GM12878 (cell line): Measurements from ENCODE around the gene NAT8. TPM values are rescaled to one million over a fixed set of nuclear protein-coding genes. Genes with fewer than 3 reads are reported as not detected.
"Not testable (repeated sequence)": the region's sequence is repeated elsewhere in the genome, so short reads cannot be mapped to it uniquely, and the experiment has no call there.

Source experiments
- ATAC-seq: fragments of 200-7000 bp; cut with Tn5 transposase; 3 replicates; pipeline ENCODE4 v1.9.1; 2020; ENCODE audit warnings: mild to moderate bottlenecking, moderate library complexity
- BruUV-seq: library from RNA; stranded (reverse); fragments of 400-500 nt; replicated peaks from 2 replicates; lab custom pipeline; 2021; lab: Mats Ljungman, UMichigan
- CTCF ChIA-PET: fragments of 300-600 bp; sonication (Branson Sonifier 250); formaldehyde crosslinking; extraction: SDS; loops from one replicate; lab custom pipeline; 2021; ENCODE audit warnings: inconsistent platforms; lab: Yijun Ruan, JAX
- POLR2A ChIA-PET: fragments of 350-600 bp; formaldehyde crosslinking; extraction: SDS; loops from one replicate; lab custom pipeline; 2021; ENCODE audit warnings: inconsistent platforms; lab: Charles Lee
- RAD21 ChIA-PET: fragments of 300-600 bp; sonication (Branson Sonifier 250); formaldehyde crosslinking; loops from one replicate; lab custom pipeline; 2023; ENCODE audit warnings: antibody characterized with exemption; ENCODE audit not compliant: unreplicated experiment; lab: Charles Lee
- SMC1A ChIA-PET: fragments of 300-600 bp; sonication (Branson Sonifier 250); formaldehyde crosslinking; loops from one replicate; lab custom pipeline; 2023; ENCODE audit not compliant: unreplicated experiment, uncharacterized antibody; lab: Charles Lee
- DNase-seq: peaks from one replicate; pipeline ENCODE4 v3.0.0-alpha.2; 2011; ENCODE audit warnings: low read depth, low spot score
- FAIRE-seq: peaks from 3 replicates; lab custom pipeline; 2011; peaks lifted over from hg19 to GRCh38; lab: Jason Lieb, UNC
- H2AFZ ChIP-seq: 2 replicates; pipeline ENCODE4 v1.6.0; 2011; ENCODE audit warnings: low read depth, low read length, control low read depth; ENCODE audit not compliant: control insufficient read depth
- H3K27ac ChIP-seq: 2 replicates; pipeline ENCODE4 v1.5.1; 2011; ENCODE audit warnings: control low read depth; ENCODE audit not compliant: control insufficient read depth, insufficient read depth
- H3K27me3 ChIP-seq, 2 experiments: replicated peaks in 1 of 2; 2 replicates each; pipeline versions ENCODE4 v1.6.0 to v1.6.1; 2011; ENCODE audit warnings: low read length in 1 of 2; ENCODE audit not compliant: control insufficient read depth in 2 of 2, insufficient read depth in 2 of 2
- H3K36me3 ChIP-seq, 2 experiments: 2 replicates each; pipeline ENCODE4 v1.5.1; 2011; ENCODE audit warnings: low read length in 1 of 2; ENCODE audit not compliant: control insufficient read depth in 2 of 2, insufficient read depth in 2 of 2
- H3K4me1 ChIP-seq: 2 replicates; pipeline ENCODE4 v1.6.1; 2011; ENCODE audit warnings: mild to moderate bottlenecking, low read length, moderate library complexity, mixed read lengths; ENCODE audit not compliant: control insufficient read depth, insufficient read depth
- H3K4me2 ChIP-seq: 2 replicates; pipeline ENCODE4 v1.6.0; 2011; ENCODE audit warnings: control low read depth; ENCODE audit not compliant: control insufficient read depth, insufficient read depth
- H3K4me3 ChIP-seq: fragments of 200-600 bp; sonication (generic); 2 replicates; pipeline ENCODE4 v1.5.1; 2016
- H3K79me2 ChIP-seq: 2 replicates; pipeline ENCODE4 v1.6.0; 2011; ENCODE audit warnings: low read length; ENCODE audit not compliant: control insufficient read depth, insufficient read depth
- H3K9ac ChIP-seq: 2 replicates; pipeline ENCODE4 v1.8.0; 2011; ENCODE audit warnings: low read length, control low read depth, mixed read lengths; ENCODE audit not compliant: control insufficient read depth, insufficient read depth
- H3K9me3 ChIP-seq: replicated peaks from 3 replicates; pipeline ENCODE4 v1.5.1; 2011; ENCODE audit warnings: mild to moderate bottlenecking, low read length; ENCODE audit not compliant: control insufficient read depth, insufficient read depth
- H4K20me1 ChIP-seq: 2 replicates; pipeline ENCODE4 v1.6.0; 2011; ENCODE audit not compliant: control insufficient read depth, insufficient read depth
- NFIC ChIP-seq: IDR thresholded peaks from 2 replicates; pipeline ENCODE4 v1.6.1; 2012; ENCODE audit warnings: low read depth, mild to moderate bottlenecking, inconsistent platforms, low read length, moderate library complexity
- WGBS: methylation state at CpG from one replicate; pipeline ENCODE4 v1.1.6; 2016; ENCODE audit warnings: low lambda C conversion rate; ENCODE audit not compliant: insufficient replicate concordance, insufficient coverage; ENCODE audit errors: missing lambda C conversion rate; 5-methylcytosine and 5-hydroxymethylcytosine counted together
- in situ Hi-C: fragments of 300-500 bp; cut with MboI; formaldehyde crosslinking; loops from 9 replicates; pipeline ENCODE4 v1.14.3; 2018; ENCODE audit warnings: mixed read lengths
- intact Hi-C: fragments of 100-400 bp; cut with micrococcal nuclease; formaldehyde crosslinking; loops from one replicate; pipeline ENCODE4 v1.14.2; 2022; ENCODE audit not compliant: unreplicated experiment
- polyA plus RNA-seq, 11 experiments: library from polyadenylated mRNA; depleted of rRNA in 4 of 11; unstranded in 6 of 11; stranded (reverse) in 5 of 11; fragments of >200 nt; fragmentation: Nextera tagmentation in 4 of 11; fragmentation: Illumina TruSeq in 1 of 11; extraction: Ambion mirVana in 4 of 11; extraction: Trizol in 1 of 11; gene quantifications; 1 replicate in 1 of 11; 2 replicates in 10 of 11; pipeline versions ENCODE4 v1.2.1 to v1.2.3, GENCODE V29; 2011 to 2016; ENCODE audit warnings: inconsistent platforms in 2 of 11, missing spikeins in 2 of 11, low read depth in 1 of 11
- total RNA-seq, 4 experiments: library from RNA; depleted of rRNA in 3 of 4; stranded (reverse); fragments of >200 nt in 3 of 4; fragmentation: Illumina TruSeq in 1 of 4; extraction: Trizol in 1 of 4; gene quantifications; 2 replicates each; pipeline versions ENCODE4 v1.2.1 to v1.2.3, GENCODE V29; 2013 to 2021
- TF ChIP-seq, protein P1 (sequence below): IDR thresholded peaks from 2 replicates; pipeline ENCODE4 v1.6.1; 2011; ENCODE audit warnings: mild to moderate bottlenecking, low read depth, low read length, moderate library complexity; ENCODE audit not compliant: insufficient replicate concordance
- TF ChIP-seq, protein P2 (sequence below): IDR thresholded peaks from 2 replicates; pipeline ENCODE4 v1.6.1; 2011; ENCODE audit warnings: borderline replicate concordance, low read depth, mild to moderate bottlenecking, moderate library complexity, low read length; ENCODE audit not compliant: insufficient read depth, poor library complexity, severe bottlenecking

NAT8 gene
- total and polyA plus RNA-seq, 10 of the 15 experiments (the other 5 are each of a cell fraction or from before 2014, with no cell fraction given) = not detected

DNA sequence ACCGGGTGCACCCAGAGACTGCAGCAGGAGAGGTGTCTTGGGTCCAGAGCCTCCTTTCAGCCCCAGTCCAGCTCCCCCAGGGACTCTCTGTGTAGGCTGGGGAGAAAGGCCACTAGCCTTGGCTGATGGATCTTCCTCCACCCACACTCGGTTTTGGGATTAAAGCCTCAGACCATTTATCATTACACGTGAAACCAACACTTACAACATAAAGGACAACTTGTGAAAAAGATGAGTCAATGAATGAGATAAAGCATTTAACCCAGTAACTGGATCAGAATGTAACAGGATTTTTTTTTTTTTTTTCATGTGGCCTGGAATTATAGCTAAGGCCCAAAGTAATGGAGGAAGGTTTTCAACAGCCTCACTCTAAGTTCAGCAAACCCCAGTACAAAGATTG, 32.1 kb downstream of the NAT8 start:
- no peak overlapping the region for H3K9ac ChIP-seq
- ChIA-PET POLR2A (no interaction called here), CTCF (interaction anchor here (0.7 kb wide), 1 partner anchor 495 kb away, joined by 3 read pairs; no protein-coding TSS in a partner anchor), SMC1A (interaction anchor here (0.7 to 1.1 kb wide), 2 partner anchors 20 to 331 kb away, joined by 3 read pairs; no protein-coding TSS in a partner anchor), RAD21 (no interaction called here)
- no peaks in the 10 kb centered on the region for H3K9me3 ChIP-seq
- H3K4me2 ChIP-seq = no peak overlapping the region
- intact Hi-C loops = no loop called here
- no peaks in the 10 kb centered on the region for H4K20me1 ChIP-seq
- no peak overlapping the region for H3K27ac ChIP-seq
- ATAC-seq = no peak
- H3K4me3 ChIP-seq = no peak overlapping the region
- no peak for DNase-seq
- no peak overlapping the region for H2AFZ ChIP-seq
- H3K4me1 ChIP-seq = peaks cover 4% of the 10 kb centered on the region
- in situ Hi-C loops = no loop called here
- no TSS peak for BruUV-seq
- no peaks in the 10 kb centered on the region; a peak in 1 of 4 replicates for H3K36me3 ChIP-seq
- 67% methylated on average over 3 of the region's 3 CpGs for WGBS
- TF ChIP-seq, protein P1, sequence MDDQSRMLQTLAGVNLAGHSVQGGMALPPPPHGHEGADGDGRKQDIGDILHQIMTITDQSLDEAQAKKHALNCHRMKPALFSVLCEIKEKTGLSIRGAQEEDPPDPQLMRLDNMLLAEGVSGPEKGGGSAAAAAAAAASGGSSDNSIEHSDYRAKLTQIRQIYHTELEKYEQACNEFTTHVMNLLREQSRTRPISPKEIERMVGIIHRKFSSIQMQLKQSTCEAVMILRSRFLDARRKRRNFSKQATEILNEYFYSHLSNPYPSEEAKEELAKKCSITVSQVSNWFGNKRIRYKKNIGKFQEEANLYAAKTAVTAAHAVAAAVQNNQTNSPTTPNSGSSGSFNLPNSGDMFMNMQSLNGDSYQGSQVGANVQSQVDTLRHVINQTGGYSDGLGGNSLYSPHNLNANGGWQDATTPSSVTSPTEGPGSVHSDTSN = no peak
- TF ChIP-seq, protein P2, sequence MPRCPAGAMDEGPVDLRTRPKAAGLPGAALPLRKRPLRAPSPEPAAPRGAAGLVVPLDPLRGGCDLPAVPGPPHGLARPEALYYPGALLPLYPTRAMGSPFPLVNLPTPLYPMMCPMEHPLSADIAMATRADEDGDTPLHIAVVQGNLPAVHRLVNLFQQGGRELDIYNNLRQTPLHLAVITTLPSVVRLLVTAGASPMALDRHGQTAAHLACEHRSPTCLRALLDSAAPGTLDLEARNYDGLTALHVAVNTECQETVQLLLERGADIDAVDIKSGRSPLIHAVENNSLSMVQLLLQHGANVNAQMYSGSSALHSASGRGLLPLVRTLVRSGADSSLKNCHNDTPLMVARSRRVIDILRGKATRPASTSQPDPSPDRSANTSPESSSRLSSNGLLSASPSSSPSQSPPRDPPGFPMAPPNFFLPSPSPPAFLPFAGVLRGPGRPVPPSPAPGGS = no peak
- TF ChIP-seq NFIC = no peak
- no peak for FAIRE-seq
- H3K79me2 ChIP-seq = no peaks in the 10 kb centered on the region
- H3K27me3 ChIP-seq = no peaks in the 10 kb centered on the region

DNA sequence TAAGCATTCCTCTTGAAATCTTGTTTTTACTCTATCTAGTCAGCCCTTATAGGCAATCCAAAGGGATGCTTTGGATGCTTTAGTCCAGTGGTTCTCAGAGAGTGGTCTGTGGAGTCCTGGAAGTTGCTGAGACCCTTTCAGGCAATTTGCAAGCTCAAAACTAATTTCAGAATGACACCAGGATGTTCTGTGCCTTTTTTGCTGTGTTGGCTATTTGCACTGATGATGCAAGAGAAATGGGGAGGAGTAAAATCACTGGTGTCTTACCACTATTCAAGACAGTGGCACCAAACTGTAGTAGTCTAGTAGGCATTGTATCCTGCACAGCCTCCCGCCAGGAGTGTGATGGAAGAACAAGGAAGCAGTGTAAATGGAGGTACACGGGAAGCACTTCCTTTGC, 37.6 kb downstream of the NAT8 start:
- H3K27ac ChIP-seq, H3K27me3 ChIP-seq, FAIRE-seq, H3K9ac ChIP-seq, H3K36me3 ChIP-seq, RAD21 ChIA-PET, H3K4me1 ChIP-seq, DNase-seq, BruUV-seq, H3K79me2 ChIP-seq, H3K9me3 ChIP-seq, H2AFZ ChIP-seq, H3K4me3 ChIP-seq, CTCF ChIA-PET, POLR2A ChIA-PET, SMC1A ChIA-PET, H3K4me2 ChIP-seq, ATAC-seq, in situ Hi-C loops, H4K20me1 ChIP-seq: not testable (repeated sequence)
- WGBS = 97% methylated on average over 2 of the region's 2 CpGs
- intact Hi-C loops = loop anchor here (10.0 kb wide), 1 partner anchor 220 kb away; the partner anchor contains the start of gene ALMS1
